ENCODE data around the gene FGFR4. TPM values are rescaled to one million over a fixed set of nuclear protein-coding genes. Genes with fewer than 3 reads are reported as not detected.
A peak's percentile ranks its signal among the peaks of the same experiment; 100 is the strongest.

Gene FGFR4
- total and polyA plus RNA-seq, 7 donors = 1.6 to 6.5 (median 3.5) TPM

DNA sequence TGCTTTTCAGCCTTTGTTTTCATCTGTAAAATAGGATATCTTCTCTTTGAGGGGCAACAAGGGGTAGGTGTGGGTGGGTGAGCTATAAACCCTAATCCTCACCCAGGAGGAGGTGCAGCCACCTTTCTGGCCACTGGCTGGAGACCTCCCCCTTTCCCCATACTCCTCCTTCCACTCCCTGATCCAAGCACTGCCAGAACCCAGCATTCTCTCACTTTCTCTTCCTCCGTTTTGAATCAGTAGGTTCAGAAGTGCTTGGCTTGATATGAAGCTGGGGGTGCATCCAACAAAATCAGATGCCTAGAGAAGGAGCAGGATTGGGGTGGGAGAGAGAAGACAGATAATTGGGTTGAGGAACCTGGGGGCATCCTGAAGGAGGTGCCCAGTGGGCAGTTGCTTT, 40.1 kb downstream of the FGFR4 start:
- Histone ChIP-seq H3K4me1 (no peaks in the 10 kb centered on the region), H3K36me3 (ENCODE audit: insufficient read depth in 1 of 2, low read depth in 1 of 2) (no peaks in the 10 kb centered on the region), H3K9me3 (no peaks in the 10 kb centered on the region), H3K27me3 (ENCODE audit: insufficient read depth in 3 of 3, low read length in 2 of 3) (no peaks in the 10 kb centered on the region), H3K27ac (no peak overlapping the region), H3K4me3 (no peak overlapping the region)
- no peak for ATAC-seq
- peak in 1 of 2 donors; percentile 8 for DNase-seq
- 77 to 92% (median 91%) methylated on average over 1 of the region's 1 CpG for WGBS, 3 donors
- intact Hi-C loops (cut with DNase I) = no loop called here
- TF ChIP-seq CTCF (IDR thresholded peaks at IDR 0.05) = no peak

DNA sequence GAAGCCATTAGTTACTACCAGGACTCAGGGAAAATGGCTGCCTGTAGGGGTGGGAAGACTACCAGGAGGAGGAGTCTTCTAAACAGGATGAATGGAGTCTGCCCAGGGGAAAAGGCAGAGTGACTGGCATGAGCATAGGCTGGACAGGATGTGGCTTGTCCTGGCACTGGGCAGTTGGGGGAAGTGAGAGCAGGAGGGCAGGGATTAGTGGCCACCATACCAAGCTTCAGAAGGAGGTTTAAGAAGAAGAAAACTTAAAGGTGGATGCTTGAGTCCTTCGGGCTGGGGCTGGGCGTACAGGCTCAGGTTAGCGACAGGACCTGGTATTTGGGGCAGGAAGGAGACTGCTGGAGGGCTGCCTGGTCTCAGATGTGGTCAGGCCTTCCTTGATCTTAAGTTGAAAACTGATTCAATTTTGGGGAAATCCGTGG, 41.9 kb downstream of the FGFR4 start:
- intact Hi-C loops (cut with DNase I) = no loop called here

DNA sequence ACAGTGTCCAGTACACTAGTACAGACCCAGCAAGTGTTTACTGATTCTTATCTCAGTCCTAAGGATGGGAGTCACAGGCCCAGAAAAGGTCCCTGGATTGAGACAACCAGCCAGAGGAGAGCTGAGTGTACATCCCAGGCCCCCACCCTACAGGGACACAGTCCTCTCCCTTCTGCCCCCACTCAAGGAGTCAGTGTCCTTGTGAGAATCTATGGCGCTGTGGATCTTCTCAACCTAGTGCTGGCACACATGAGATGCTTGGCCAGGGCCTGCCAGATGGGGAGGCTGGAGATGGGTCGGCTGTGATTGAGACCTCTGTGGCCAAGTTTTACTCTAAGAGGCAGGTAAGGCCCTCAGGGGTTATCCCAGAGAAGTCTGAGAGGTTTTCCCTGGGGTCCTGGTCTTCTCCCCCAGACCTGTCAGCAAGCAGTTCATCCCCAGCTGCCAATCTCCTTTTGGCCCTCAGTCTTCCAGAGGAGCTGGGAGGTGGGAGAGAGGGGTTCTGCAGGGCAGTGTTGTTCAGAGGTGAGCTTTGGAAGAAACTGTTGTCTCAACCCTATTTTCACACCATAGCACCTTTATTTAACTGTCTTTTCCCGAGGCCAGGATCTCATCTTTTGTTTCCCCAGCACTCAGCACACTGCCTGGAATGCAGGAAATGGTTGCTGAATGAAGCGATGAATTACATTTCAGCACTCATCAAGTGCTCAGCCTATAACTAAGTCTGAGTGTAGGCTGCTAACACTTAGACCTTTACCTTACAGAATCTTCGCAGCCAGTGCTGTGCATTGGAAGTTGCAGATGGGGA, 43.7 kb downstream of the FGFR4 start:
- Histone ChIP-seq H3K27me3 (ENCODE audit: insufficient read depth in 3 of 3, low read length in 2 of 3) (no peaks in the 10 kb centered on the region), H3K4me3 (no peak overlapping the region), H3K36me3 (ENCODE audit: insufficient read depth in 1 of 2, low read depth in 1 of 2) (peaks cover 0 to 5% of the 10 kb centered on the region in 2 donors), H3K27ac (no peak overlapping the region), H3K9me3 (no peaks in the 10 kb centered on the region), H3K4me1 (peaks cover 8% of the 10 kb centered on the region)
- no peak for DNase-seq
- 68 to 72% (median 70%) methylated on average over 5 of the region's 5 CpGs for WGBS, 3 donors
- no peak for ATAC-seq
- intact Hi-C loops (cut with DNase I) = loop anchor here in 1 of 2 donors (5.0 kb wide), 1 partner anchor 172 kb away; the partner anchor contains the start of genes PRELID1 and RAB24
- no peak for TF ChIP-seq CTCF (IDR thresholded peaks at IDR 0.05)

More for the DNA sequence above, 41.9 kb downstream of the FGFR4 start:
- ATAC-seq = no peak
- Histone ChIP-seq H3K36me3 (ENCODE audit: insufficient read depth in 1 of 2, low read depth in 1 of 2) (no peaks in the 10 kb centered on the region), H3K27ac (no peak overlapping the region), H3K9me3 (no peaks in the 10 kb centered on the region), H3K4me3 (no peak overlapping the region), H3K4me1 (no peaks in the 10 kb centered on the region), H3K27me3 (ENCODE audit: insufficient read depth in 3 of 3, low read length in 2 of 3) (no peaks in the 10 kb centered on the region)
- TF ChIP-seq CTCF (IDR thresholded peaks at IDR 0.05) = no peak
- DNase-seq = no peak
- WGBS, 3 donors = 71 to 77% (median 77%) methylated on average over 4 of the region's 4 CpGs

- peaks cover 14% of the 10 kb centered on the region for H3K4me1 ChIP-seq
- no peak for TF ChIP-seq CTCF (IDR thresholded peaks at IDR 0.05)
- no peak overlapping the region for H3K4me3 ChIP-seq
- H3K27ac ChIP-seq = no peak overlapping the region
- no peaks in the 10 kb centered on the region for H3K27me3 ChIP-seq (ENCODE audit: insufficient read depth in 3 of 3, low read length in 2 of 3)
- ATAC-seq (no peak), DNase-seq (no peak)
- 41 to 44% (median 43%) methylated on average over 2 of the region's 2 CpGs for WGBS, 3 donors
- peaks cover 3 to 10% of the 10 kb centered on the region in 2 donors for H3K36me3 ChIP-seq (ENCODE audit: insufficient read depth in 1 of 2, low read depth in 1 of 2)
- no peaks in the 10 kb centered on the region for H3K9me3 ChIP-seq
- intact Hi-C loops (cut with DNase I) = loop anchor here in 1 of 2 donors (5.0 kb wide), 1 partner anchor 171 kb away; the partner anchor contains the start of genes PRELID1 and RAB24
Observed at GRCh38 chr5:177131019-177131320, 44.3 kb downstream of the FGFR4 start.

Data from psoas muscle (tissue), 8 donors.